ENCODE measurements around the gene WDR35.

Gene WDR35

GRCh38 chr2:19885791-19886190 is 104.1 kb downstream of the WDR35 start:
- Histone ChIP-seq H3K27ac (ENCODE audit: low read depth, low read length) (no peak overlapping the region), H3K18ac (ENCODE audit: low read length) (no peak overlapping the region), H2AK5ac (ENCODE audit: low read length) (no peak overlapping the region), H3K9ac (ENCODE audit: low read length) (no peak overlapping the region), H3K79me1 (ENCODE audit: low read length) (no peaks in the 10 kb centered on the region), H2BK5ac (ENCODE audit: low read length) (no peak overlapping the region), H4K8ac (ENCODE audit: low read depth, low read length) (no peak overlapping the region), H3K4me3 (ENCODE audit: low read length) (no peak overlapping the region), H3K4me2 (ENCODE audit: low read length) (no peak overlapping the region), H2BK15ac (replicated peaks; ENCODE audit: low read depth) (no peak overlapping the region), H3K36me3 (ENCODE audit: control insufficient read depth, insufficient read depth, low read length) (no peaks in the 10 kb centered on the region), H3K79me2 (ENCODE audit: control insufficient read depth, insufficient read depth, low read length) (no peaks in the 10 kb centered on the region), H4K5ac (ENCODE audit: low read length) (no peak overlapping the region), H2BK120ac (ENCODE audit: low read depth, low read length) (no peak overlapping the region), H3K56ac (ENCODE audit: low read length) (no peak overlapping the region), H3K23ac (ENCODE audit: low read length) (no peak overlapping the region), H3K27me3 (ENCODE audit: insufficient read depth, low read length, poor library complexity) (no peaks in the 10 kb centered on the region), H3K4ac (ENCODE audit: low read depth, low read length) (no peak overlapping the region), H3K4me1 (ENCODE audit: control insufficient read depth, low read depth, low read length) (no peaks in the 10 kb centered on the region)
- no peak for DNase-seq
- no CpG with 5 or more reads among the region's 7 CpGs for WGBS (ENCODE audit: extremely low coverage, insufficient coverage, low lambda C conversion rate)

DNA sequence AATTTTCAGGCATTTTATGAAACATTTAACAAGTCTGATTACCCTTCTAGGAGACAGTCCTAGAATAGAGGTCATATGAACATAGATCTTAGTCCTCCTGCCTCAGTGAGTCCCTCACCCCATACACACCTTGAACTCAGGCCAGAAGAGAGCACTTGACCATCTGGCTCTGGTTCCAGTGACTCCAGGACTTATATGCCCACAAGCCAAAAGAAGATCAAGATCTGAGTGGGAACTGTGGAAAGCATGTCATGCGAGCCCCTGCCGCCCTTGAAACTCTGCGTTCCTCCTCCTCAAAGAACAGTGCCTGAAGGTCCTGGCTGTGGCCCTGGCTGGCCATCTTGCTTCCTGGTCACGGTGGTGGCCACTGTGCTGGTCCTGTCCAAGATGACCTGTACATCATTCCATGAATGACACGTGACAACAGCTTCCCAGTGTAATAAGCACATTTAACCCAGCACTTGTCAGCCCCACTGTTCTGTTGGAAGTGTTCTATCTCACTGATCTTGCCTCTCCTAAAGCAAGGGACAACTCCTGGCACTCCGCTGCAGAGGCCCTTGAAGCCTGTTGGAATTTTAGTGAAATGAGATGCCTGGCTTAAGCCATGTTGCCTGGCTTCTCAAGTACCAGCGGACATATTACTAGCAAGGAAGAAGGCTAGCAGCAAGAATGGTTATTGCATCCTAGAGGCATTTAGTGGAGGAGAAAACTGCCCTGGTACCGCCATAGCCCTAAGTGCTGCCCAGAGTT is 105.8 kb downstream of the WDR35 start:
- DNase-seq = no peak
- Histone ChIP-seq H3K27ac (ENCODE audit: low read depth, low read length) (no peak overlapping the region), H4K8ac (ENCODE audit: low read depth, low read length) (no peak overlapping the region)

DNA sequence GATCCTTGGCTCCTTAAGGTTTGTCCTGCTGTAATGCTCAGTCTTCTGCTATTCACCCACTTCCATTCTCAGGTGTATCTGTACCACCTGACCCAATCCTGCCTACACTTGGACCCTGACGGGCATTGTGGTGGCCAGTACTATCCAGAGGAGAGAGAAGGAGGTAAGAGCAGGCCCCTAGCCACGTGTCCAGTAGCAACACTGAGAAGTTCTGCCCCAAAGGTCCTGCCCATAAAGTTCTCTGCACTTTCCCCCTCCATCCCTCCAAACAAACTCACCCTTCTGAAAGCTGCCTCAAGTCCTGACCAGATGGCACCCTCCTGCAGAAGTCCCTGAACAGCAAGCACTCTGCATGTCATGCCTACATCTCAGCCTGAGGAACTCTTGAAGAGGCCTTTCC is 106.4 kb downstream of the WDR35 start:
- no peak for DNase-seq
- no peak overlapping the region for H3K18ac ChIP-seq (ENCODE audit: low read length)
- H3K23ac ChIP-seq (ENCODE audit: low read length) = no peak overlapping the region
- H3K27me3 ChIP-seq (ENCODE audit: insufficient read depth, low read length, poor library complexity) = no peaks in the 10 kb centered on the region
- no peak overlapping the region for H2AK5ac ChIP-seq (ENCODE audit: low read length)
- no peak overlapping the region for H3K9ac ChIP-seq (ENCODE audit: low read length)
- no peak overlapping the region for H3K4me2 ChIP-seq (ENCODE audit: low read length)
- H3K56ac ChIP-seq (ENCODE audit: low read length) = no peak overlapping the region
- no peak overlapping the region for H4K5ac ChIP-seq (ENCODE audit: low read length)
- no peaks in the 10 kb centered on the region for H3K36me3 ChIP-seq (ENCODE audit: control insufficient read depth, insufficient read depth, low read length)
- no peaks in the 10 kb centered on the region for H3K79me1 ChIP-seq (ENCODE audit: low read length)
- H3K79me2 ChIP-seq (ENCODE audit: control insufficient read depth, insufficient read depth, low read length) = no peaks in the 10 kb centered on the region
- H2BK120ac ChIP-seq (ENCODE audit: low read depth, low read length) = no peak overlapping the region
- no peak overlapping the region for H3K27ac ChIP-seq (ENCODE audit: low read depth, low read length)
- H3K4me3 ChIP-seq (ENCODE audit: low read length) = no peak overlapping the region
- no peak overlapping the region for H4K8ac ChIP-seq (ENCODE audit: low read depth, low read length)
- H2BK15ac ChIP-seq (replicated peaks; ENCODE audit: low read depth) = no peak overlapping the region
- no CpG with 5 or more reads among the region's 2 CpGs for WGBS (ENCODE audit: extremely low coverage, insufficient coverage, low lambda C conversion rate)
- H2BK5ac ChIP-seq (ENCODE audit: low read length) = no peak overlapping the region
- H3K4ac ChIP-seq (ENCODE audit: low read depth, low read length) = no peak overlapping the region
- no peaks in the 10 kb centered on the region for H3K4me1 ChIP-seq (ENCODE audit: control insufficient read depth, low read depth, low read length)

More for the DNA sequence above, 105.8 kb downstream of the WDR35 start:
- Histone ChIP-seq H3K9ac (ENCODE audit: low read length) (no peak overlapping the region), H3K4me2 (ENCODE audit: low read length) (no peak overlapping the region), H3K27me3 (ENCODE audit: insufficient read depth, low read length, poor library complexity) (no peaks in the 10 kb centered on the region), H3K4me1 (ENCODE audit: control insufficient read depth, low read depth, low read length) (no peaks in the 10 kb centered on the region), H3K79me1 (ENCODE audit: low read length) (no peaks in the 10 kb centered on the region), H3K56ac (ENCODE audit: low read length) (no peak overlapping the region), H3K23ac (ENCODE audit: low read length) (no peak overlapping the region), H2BK5ac (ENCODE audit: low read length) (no peak overlapping the region), H3K4me3 (ENCODE audit: low read length) (no peak overlapping the region), H3K18ac (ENCODE audit: low read length) (no peak overlapping the region), H3K79me2 (ENCODE audit: control insufficient read depth, insufficient read depth, low read length) (no peaks in the 10 kb centered on the region), H3K36me3 (ENCODE audit: control insufficient read depth, insufficient read depth, low read length) (no peaks in the 10 kb centered on the region), H2BK15ac (replicated peaks; ENCODE audit: low read depth) (no peak overlapping the region), H4K5ac (ENCODE audit: low read length) (no peak overlapping the region), H2BK120ac (ENCODE audit: low read depth, low read length) (no peak overlapping the region), H3K4ac (ENCODE audit: low read depth, low read length) (no peak overlapping the region), H2AK5ac (ENCODE audit: low read length) (no peak overlapping the region)
- no CpG with 5 or more reads among the region's 8 CpGs for WGBS (ENCODE audit: extremely low coverage, insufficient coverage, low lambda C conversion rate)

DNA sequence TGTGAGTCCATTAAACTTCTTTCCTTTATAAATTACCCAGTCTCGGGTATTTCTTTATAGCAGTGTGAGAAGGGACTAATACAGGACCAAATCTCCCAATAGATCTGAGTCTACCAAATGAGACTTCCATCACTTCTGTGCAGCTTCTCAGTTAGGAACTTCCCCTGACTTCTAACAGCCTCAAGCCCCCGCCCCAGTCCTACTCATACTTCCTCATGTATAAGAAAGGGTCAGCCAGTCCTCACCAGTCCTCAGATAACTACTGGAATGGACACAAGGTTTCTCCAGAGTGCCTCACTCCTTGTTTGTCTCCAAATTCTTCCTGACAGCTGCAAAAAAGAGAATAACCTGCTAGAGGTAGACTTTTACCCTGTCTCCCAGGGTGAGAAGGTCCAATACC is 107.6 kb downstream of the WDR35 start:
- DNase-seq = no peak
- H3K4me2 ChIP-seq (ENCODE audit: low read length) = no peak overlapping the region
- no peaks in the 10 kb centered on the region for H3K79me1 ChIP-seq (ENCODE audit: low read length)
- no peak overlapping the region for H3K23ac ChIP-seq (ENCODE audit: low read length)
- H3K27ac ChIP-seq (ENCODE audit: low read depth, low read length) = no peak overlapping the region
- H4K5ac ChIP-seq (ENCODE audit: low read length) = no peak overlapping the region
- H3K4me3 ChIP-seq (ENCODE audit: low read length) = no peak overlapping the region
- H3K79me2 ChIP-seq (ENCODE audit: control insufficient read depth, insufficient read depth, low read length) = no peaks in the 10 kb centered on the region
- no peak overlapping the region for H3K18ac ChIP-seq (ENCODE audit: low read length)
- no peaks in the 10 kb centered on the region for H3K36me3 ChIP-seq (ENCODE audit: control insufficient read depth, insufficient read depth, low read length)
- no peak overlapping the region for H3K4ac ChIP-seq (ENCODE audit: low read depth, low read length)
- no CpG with 5 or more reads among the region's 2 CpGs for WGBS (ENCODE audit: extremely low coverage, insufficient coverage, low lambda C conversion rate)
- H4K8ac ChIP-seq (ENCODE audit: low read depth, low read length) = no peak overlapping the region
- H3K27me3 ChIP-seq (ENCODE audit: insufficient read depth, low read length, poor library complexity) = no peaks in the 10 kb centered on the region
- no peak overlapping the region for H2BK5ac ChIP-seq (ENCODE audit: low read length)
- no peak overlapping the region for H3K9ac ChIP-seq (ENCODE audit: low read length)
- no peaks in the 10 kb centered on the region for H3K4me1 ChIP-seq (ENCODE audit: control insufficient read depth, low read depth, low read length)
- no peak overlapping the region for H2BK15ac ChIP-seq (replicated peaks; ENCODE audit: low read depth)
- H2BK120ac ChIP-seq (ENCODE audit: low read depth, low read length) = no peak overlapping the region
- no peak overlapping the region for H3K56ac ChIP-seq (ENCODE audit: low read length)
- H2AK5ac ChIP-seq (ENCODE audit: low read length) = no peak overlapping the region

DNA sequence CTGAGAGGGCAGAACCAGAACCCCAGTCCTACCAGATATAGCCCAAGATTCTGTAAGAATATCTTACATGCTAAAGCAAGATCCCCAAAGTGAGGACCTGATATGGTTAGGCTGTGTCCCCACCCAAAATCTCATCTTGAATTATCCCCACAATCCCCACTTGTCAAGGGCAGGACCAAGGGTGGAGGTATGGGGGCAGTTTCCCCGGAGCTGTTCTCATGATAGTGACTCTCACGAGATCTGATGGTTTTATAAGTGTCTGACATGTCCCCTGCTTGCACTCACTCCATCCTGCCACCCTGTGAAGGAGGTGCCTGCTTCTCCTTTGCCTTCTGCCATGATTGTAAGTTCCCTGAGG is 108.0 kb downstream of the WDR35 start:
- no peak overlapping the region for H3K4me2 ChIP-seq (ENCODE audit: low read length)
- WGBS (ENCODE audit: extremely low coverage, insufficient coverage, low lambda C conversion rate) = no CpG with 5 or more reads among the region's 2 CpGs
- no peak for DNase-seq

More for the DNA sequence above, 108.0 kb downstream of the WDR35 start:
- Histone ChIP-seq H2AK5ac (ENCODE audit: low read length) (no peak overlapping the region), H3K56ac (ENCODE audit: low read length) (no peak overlapping the region), H4K5ac (ENCODE audit: low read length) (no peak overlapping the region), H3K79me1 (ENCODE audit: low read length) (no peaks in the 10 kb centered on the region), H3K79me2 (ENCODE audit: control insufficient read depth, insufficient read depth, low read length) (no peaks in the 10 kb centered on the region), H2BK15ac (replicated peaks; ENCODE audit: low read depth) (no peak overlapping the region), H3K4me1 (ENCODE audit: control insufficient read depth, low read depth, low read length) (no peaks in the 10 kb centered on the region), H3K18ac (ENCODE audit: low read length) (no peak overlapping the region), H3K9ac (ENCODE audit: low read length) (no peak overlapping the region), H4K8ac (ENCODE audit: low read depth, low read length) (no peak overlapping the region), H3K4ac (ENCODE audit: low read depth, low read length) (no peak overlapping the region), H2BK120ac (ENCODE audit: low read depth, low read length) (no peak overlapping the region), H3K27ac (ENCODE audit: low read depth, low read length) (no peak overlapping the region), H3K27me3 (ENCODE audit: insufficient read depth, low read length, poor library complexity) (no peaks in the 10 kb centered on the region), H2BK5ac (ENCODE audit: low read length) (no peak overlapping the region), H3K4me3 (ENCODE audit: low read length) (no peak overlapping the region), H3K36me3 (ENCODE audit: control insufficient read depth, insufficient read depth, low read length) (no peaks in the 10 kb centered on the region), H3K23ac (ENCODE audit: low read length) (no peak overlapping the region)
